B cell (primary cell): ENCODE data around the gene EBF3. TPM values are rescaled to one million over a fixed set of nuclear protein-coding genes. Genes with fewer than 3 reads are reported as not detected.

Experiments used
- ATAC-seq: fragments of 200-7000 bp; cut with Tn5 transposase; one replicate; pipeline ENCODE4 v1.10.0; 2021; ENCODE audit warnings: low read depth, mild to moderate bottlenecking, moderate number of reproducible peaks, moderate library complexity
- CTCF ChIA-PET: fragments of 350-600 bp; sonication (Branson Sonifier 250); formaldehyde crosslinking; loops from one replicate; lab custom pipeline; 2021; ENCODE audit warnings: antibody characterized with exemption, inconsistent platforms; lab: Charles Lee
- POLR2A ChIA-PET: fragments of 350-600 bp; sonication (Branson Sonifier 250); formaldehyde crosslinking; loops from one replicate; lab custom pipeline; 2021; ENCODE audit warnings: antibody characterized with exemption; lab: Charles Lee
- DNase-seq: peaks from one replicate; pipeline ENCODE4 v3.0.0; 2013
- H2AFZ ChIP-seq: 2 replicates; pipeline ENCODE4 v1.6.1; 2012; ENCODE audit warnings: mild to moderate bottlenecking, low read depth, low read length; ENCODE audit not compliant: insufficient read depth, poor library complexity, severe bottlenecking
- H3K27ac ChIP-seq, 2 donors: 1 replicate in 1 of 2; 2 replicates in 1 of 2; pipeline ENCODE4 v1.5.1; 2012 to 2013; ENCODE audit warnings: low read length in 2 of 2, mild to moderate bottlenecking in 2 of 2, moderate library complexity in 1 of 2
- H3K27me3 ChIP-seq, 4 experiments: fragments of 200-600 bp in 1 of 4; sonication (generic) in 1 of 4; replicated peaks in 1 of 4; 1 replicate in 2 of 4; 2 replicates in 2 of 4; pipeline versions ENCODE4 v1.6.1 to v1.7.0; 2013 to 2016; ENCODE audit warnings: low read length in 3 of 4, mild to moderate bottlenecking in 2 of 4, mixed read lengths in 1 of 4, moderate library complexity in 1 of 4; ENCODE audit not compliant: insufficient read depth in 4 of 4, control insufficient read depth in 3 of 4; ENCODE audit errors: control extremely low read depth in 1 of 4
- H3K36me3 ChIP-seq, 2 experiments: replicated peaks in 1 of 2; 1 replicate in 1 of 2; 2 replicates in 1 of 2; pipeline versions ENCODE4 v1.6.1 to v1.7.1; 2013; ENCODE audit warnings: low read length in 1 of 2; ENCODE audit not compliant: insufficient read depth in 2 of 2, control insufficient read depth in 1 of 2; ENCODE audit errors: control extremely low read depth in 1 of 2, extremely low read depth in 1 of 2
- H3K4me1 ChIP-seq, 2 donors: fragments of 200-600 bp in 1 of 2; sonication (generic) in 1 of 2; 1 replicate in 1 of 2; 2 replicates in 1 of 2; pipeline versions ENCODE4 v1.5.1 to v1.6.1; 2013 to 2017; ENCODE audit warnings: low read length in 2 of 2; ENCODE audit not compliant: control insufficient read depth in 2 of 2, insufficient read depth in 2 of 2
- H3K4me2 ChIP-seq: replicated peaks from 2 replicates; pipeline ENCODE3; 2012; ENCODE audit warnings: mild to moderate bottlenecking, low read depth, low read length; ENCODE audit not compliant: poor library complexity, severe bottlenecking
- H3K4me3 ChIP-seq, 5 experiments: fragments of 200-600 bp in 1 of 5; sonication (generic) in 1 of 5; 1 replicate in 3 of 5; 2 replicates in 2 of 5; pipeline versions ENCODE4 v1.5.1 to v1.7.0; 2011 to 2016; ENCODE audit warnings: low read length in 4 of 5, mild to moderate bottlenecking in 4 of 5, low read depth in 2 of 5, control low read depth in 1 of 5, moderate library complexity in 1 of 5; ENCODE audit not compliant: insufficient read depth in 1 of 5; ENCODE audit errors: control extremely low read depth in 1 of 5, extremely low read depth in 1 of 5
- H3K79me2 ChIP-seq: fragments of 200-600 bp; sonication (generic); one replicate; pipeline ENCODE4 v1.6.0; 2016; ENCODE audit warnings: low read length; ENCODE audit not compliant: control insufficient read depth, insufficient read depth
- H3K9ac ChIP-seq: fragments of 200-600 bp; sonication (generic); 2 replicates; pipeline ENCODE4 v1.6.1; 2017; ENCODE audit warnings: mild to moderate bottlenecking, low read length, moderate library complexity
- H3K9me3 ChIP-seq, 3 donors: one replicate each; pipeline versions ENCODE4 v1.6.1 to v1.7.1; 2013; ENCODE audit warnings: low read length in 2 of 3; ENCODE audit not compliant: control insufficient read depth in 2 of 3, insufficient read depth in 1 of 3; ENCODE audit errors: control extremely low read depth in 1 of 3
- H4K20me1 ChIP-seq: 2 replicates; pipeline ENCODE4 v1.6.0; 2012; ENCODE audit warnings: mild to moderate bottlenecking, low read length; ENCODE audit not compliant: insufficient read depth, control insufficient read depth, poor library complexity, severe bottlenecking
- H3K27ac Mint-ChIP-seq: one replicate; pipeline ENCODE4 v1.8.0; 2021; ENCODE audit warnings: mixed read lengths
- H3K27me3 Mint-ChIP-seq: one replicate; pipeline ENCODE4 v1.8.0; 2021; ENCODE audit warnings: mixed read lengths
- H3K4me1 Mint-ChIP-seq: one replicate; pipeline ENCODE4 v1.8.0; 2021; ENCODE audit warnings: mixed read lengths
- H3K4me3 Mint-ChIP-seq: one replicate; pipeline ENCODE4 v1.8.0; 2021; ENCODE audit warnings: mixed read lengths
- H3K9me3 Mint-ChIP-seq: one replicate; pipeline ENCODE4 v1.8.0; 2022; ENCODE audit warnings: mixed read lengths; ENCODE audit not compliant: insufficient read depth
- CTCF ChIP-seq: fragments of 200-600 bp; IDR thresholded peaks from one replicate; pipeline ENCODE4 v1.8.0; 2022; ENCODE audit warnings: antibody characterized with exemption, mild to moderate bottlenecking
- EZH2 ChIP-seq: IDR thresholded peaks from 2 replicates; pipeline ENCODE4 v1.6.1; 2012; ENCODE audit warnings: borderline replicate concordance, low read depth, mild to moderate bottlenecking, moderate library complexity, low read length; ENCODE audit not compliant: insufficient read depth, poor library complexity, severe bottlenecking
- WGBS: methylation state at CpG from one replicate; pipeline ENCODE4 v1.1.5; 2013; ENCODE audit warnings: missing lambda C conversion rate; ENCODE audit not compliant: insufficient coverage; 5-methylcytosine and 5-hydroxymethylcytosine counted together
- intact Hi-C: fragments of 100-400 bp; cut with micrococcal nuclease; formaldehyde crosslinking; loops from one replicate; pipeline ENCODE4 v1.10.0; 2022
- polyA plus RNA-seq: library from polyadenylated mRNA; depleted of rRNA; stranded (reverse); fragments of >200 nt; gene quantifications from 2 replicates; pipeline ENCODE4 v1.2.3, GENCODE V29; 2012
- total RNA-seq, 2 donors: library from RNA; stranded (reverse); fragments of 120-200 nt in 1 of 2; gene quantifications; 1 replicate in 1 of 2; 2 replicates in 1 of 2; pipeline versions ENCODE4 v1.2.3 to v1.2.4, GENCODE V29; 2013 to 2022

The EBF3 gene
- total and polyA plus RNA-seq, 2 donors (not counting 1 experiment from before 2014, with no cell fraction given), result not detected

GRCh38 chr10:129916506-129916995, 47.5 kb downstream of the EBF3 start:
- Histone ChIP-seq H3K27ac (no peak overlapping the region), H4K20me1 (no peaks in the 10 kb centered on the region), H3K4me2 (no peak overlapping the region), H3K9me3 (no peaks in the 10 kb centered on the region), H3K4me3 (no peak overlapping the region), H3K9ac (no peak overlapping the region), H2AFZ (no peak overlapping the region), H3K27me3 (no peaks in the 10 kb centered on the region), H3K4me1 (no peaks in the 10 kb centered on the region), H3K36me3 (no peaks in the 10 kb centered on the region), H3K79me2 (no peaks in the 10 kb centered on the region)
- no peak for TF ChIP-seq EZH2
- no peak for TF ChIP-seq CTCF
- CTCF ChIA-PET, result no interaction called here
- POLR2A ChIA-PET, result no interaction called here
- Mint-ChIP-seq H3K4me3 (no peak overlapping the region), H3K4me1 (no peaks in the 10 kb centered on the region), H3K27ac (no peak overlapping the region), H3K27me3 (no peaks in the 10 kb centered on the region), H3K9me3 (no peaks in the 10 kb centered on the region)
- WGBS, result 88% methylated on average over 7 of the region's 7 CpGs
- ATAC-seq, result no peak
- no peak for DNase-seq
- intact Hi-C loops, result no loop called here

GRCh38 chr10:129915526-129916378, 48.3 kb downstream of the EBF3 start:
- no peaks in the 10 kb centered on the region for H3K27me3 ChIP-seq
- Mint-ChIP-seq H3K4me1 (no peaks in the 10 kb centered on the region), H3K27me3 (no peaks in the 10 kb centered on the region), H3K4me3 (no peak overlapping the region), H3K9me3 (no peaks in the 10 kb centered on the region), H3K27ac (no peak overlapping the region)
- intact Hi-C loops, result no loop called here
- H3K4me1 ChIP-seq, result no peaks in the 10 kb centered on the region
- no peaks in the 10 kb centered on the region for H3K36me3 ChIP-seq
- H3K9ac ChIP-seq, result no peak overlapping the region
- H3K9me3 ChIP-seq, result no peaks in the 10 kb centered on the region
- ATAC-seq (no peak), DNase-seq (no peak)
- no peak overlapping the region for H2AFZ ChIP-seq
- CTCF ChIA-PET, result no interaction called here
- H3K4me2 ChIP-seq, result no peak overlapping the region
- H3K4me3 ChIP-seq, result no peak overlapping the region
- no peak overlapping the region for H3K27ac ChIP-seq
- TF ChIP-seq EZH2, result no peak
- no peak for TF ChIP-seq CTCF
- POLR2A ChIA-PET, result no interaction called here
- WGBS, result 90% methylated on average over 22 of the region's 27 CpGs
- no peaks in the 10 kb centered on the region for H4K20me1 ChIP-seq
- H3K79me2 ChIP-seq, result no peaks in the 10 kb centered on the region
